K562 (cell line): ENCODE results near the gene PHF21B. TPM values are rescaled to one million over a fixed set of nuclear protein-coding genes. Genes with fewer than 3 reads are reported as not detected.

Source experiments
- ATAC-seq: fragments of 200-7000 bp; cut with Tn5 transposase; 3 replicates; pipeline ENCODE4 v1.9.1; 2020; ENCODE audit warnings: moderate library complexity
- BruUV-seq: library from RNA; stranded (reverse); fragments of 400-500 nt; replicated peaks from 2 replicates; lab custom pipeline; 2021; lab: Mats Ljungman, UMichigan
- CTCF ChIA-PET: fragments of 300-600 bp; formaldehyde crosslinking; extraction: SDS; loops from one replicate; lab custom pipeline; 2021; ENCODE audit warnings: low intra/inter-chr PET ratio; lab: Yijun Ruan, JAX
- POLR2A ChIA-PET: fragments of 300-600, 350-650 bp; sonication (Branson Sonifier 250); formaldehyde crosslinking; extraction: SDS; loops from one replicate; lab custom pipeline; 2021; ENCODE audit warnings: antibody characterized with exemption, inconsistent platforms; lab: Yijun Ruan, JAX
- DNase-seq, 4 experiments: peaks; one replicate each; pipeline versions ENCODE4 v3.0.0 to v3.0.0-alpha.2; 2011 to 2018; ENCODE audit warnings: low spot score in 3 of 4, mixed read lengths in 3 of 4; ENCODE audit errors: extremely low read depth in 1 of 4
- FAIRE-seq: peaks from 2 replicates; lab custom pipeline; 2011; peaks lifted over from hg19 to GRCh38; lab: Jason Lieb, UNC
- H2AFZ ChIP-seq: 2 replicates; pipeline ENCODE4 v1.6.0; 2011; ENCODE audit warnings: low read depth, low read length, control low read depth, inconsistent platforms
- H3K27ac ChIP-seq: fragments of 200-600 bp; 3 replicates; pipeline ENCODE4 v1.8.0; 2011; ENCODE audit warnings: low read depth, mild to moderate bottlenecking, control low read depth, inconsistent platforms, low read length, moderate library complexity, mixed read lengths; ENCODE audit errors: extremely low read depth
- H3K27me3 ChIP-seq, 2 experiments: fragments of 300-600 bp in 1 of 2; 2 replicates in 1 of 2; 3 replicates in 1 of 2; pipeline versions ENCODE4 v1.6.0 to v1.8.0; 2011; ENCODE audit warnings: inconsistent platforms in 2 of 2, low read length in 2 of 2, mild to moderate bottlenecking in 1 of 2, mixed read lengths in 1 of 2, moderate library complexity in 1 of 2; ENCODE audit not compliant: control insufficient read depth in 2 of 2, insufficient read depth in 2 of 2
- H3K36me3 ChIP-seq: fragments of 300-600 bp; 3 replicates; pipeline ENCODE4 v1.8.0; 2011; ENCODE audit warnings: mild to moderate bottlenecking, low read length, inconsistent platforms; ENCODE audit not compliant: control insufficient read depth, insufficient read depth
- H3K4me1 ChIP-seq, 2 experiments: fragments of 200-600 bp in 1 of 2; replicated peaks in 1 of 2; 2 replicates in 1 of 2; 3 replicates in 1 of 2; pipeline versions ENCODE4 v1.5.1 to v1.8.0; 2011; ENCODE audit warnings: inconsistent platforms in 2 of 2, low read length in 2 of 2, mild to moderate bottlenecking in 1 of 2, mixed read lengths in 1 of 2, moderate library complexity in 1 of 2; ENCODE audit not compliant: control insufficient read depth in 2 of 2, insufficient read depth in 2 of 2
- H3K4me2 ChIP-seq: 2 replicates; pipeline ENCODE4 v1.6.1; 2011; ENCODE audit warnings: low read length, control low read depth, inconsistent platforms, mixed read lengths; ENCODE audit not compliant: insufficient read depth
- H3K4me3 ChIP-seq: fragments of 200-600 bp; sonication (generic), shearing (Covaris generic); 2 replicates; pipeline ENCODE4 v1.5.1; 2016; ENCODE audit warnings: control low read depth, inconsistent platforms
- H3K79me2 ChIP-seq: fragments of 200-600 bp; 3 replicates; pipeline ENCODE4 v1.8.0; 2011; ENCODE audit warnings: low read length, inconsistent platforms; ENCODE audit not compliant: control insufficient read depth, insufficient read depth
- H3K9ac ChIP-seq, 2 experiments: 2 replicates each; pipeline versions ENCODE4 v1.6.0 to v1.6.1; 2011; ENCODE audit warnings: low read depth in 2 of 2, low read length in 2 of 2, control low read depth in 1 of 2, inconsistent platforms in 1 of 2, mild to moderate bottlenecking in 1 of 2, mixed read lengths in 1 of 2; ENCODE audit not compliant: insufficient read depth in 1 of 2
- H3K9me1 ChIP-seq: one replicate; pipeline ENCODE4 v1.6.0; 2011; ENCODE audit warnings: inconsistent platforms, mild to moderate bottlenecking, low read length, moderate library complexity; ENCODE audit not compliant: control insufficient read depth, insufficient read depth
- H3K9me3 ChIP-seq: replicated peaks from 2 replicates; pipeline ENCODE4 v1.5.1; 2011; ENCODE audit warnings: low read depth, low read length, inconsistent platforms; ENCODE audit not compliant: control insufficient read depth, insufficient read depth
- H4K20me1 ChIP-seq: replicated peaks from 2 replicates; pipeline ENCODE4 v1.6.1; 2011; ENCODE audit warnings: low read length, inconsistent platforms, mixed read lengths; ENCODE audit not compliant: control insufficient read depth, insufficient read depth
- C11orf30 ChIP-seq: fragments of 450-650 bp; IDR thresholded peaks from 2 replicates; pipeline ENCODE4 v1.6.1; 2016; ENCODE audit warnings: low read depth, mild to moderate bottlenecking
- DEAF1 ChIP-seq: fragments of 450-650 bp; formaldehyde crosslinking; IDR thresholded peaks from 2 replicates; pipeline ENCODE4 v1.4.0; 2020; ENCODE audit warnings: mild to moderate bottlenecking, moderate library complexity
- FUS ChIP-seq: fragments of 200-400 bp; formaldehyde crosslinking; optimal IDR thresholded peaks from 2 replicates; pipeline ENCODE3; 2017; ENCODE audit warnings: low read depth, low read length
- HIVEP1 ChIP-seq: fragments of 250-450 bp; sonication (Bioruptor Pico); IDR thresholded peaks from 2 replicates; pipeline ENCODE4 v1.4.0; 2020; ENCODE audit warnings: mild to moderate bottlenecking
- KDM1A ChIP-seq, 2 experiments: fragments of 450-650 bp; IDR thresholded peaks; 2 replicates each; pipeline ENCODE4 v1.6.1; 2016; ENCODE audit warnings: mild to moderate bottlenecking in 2 of 2
- MEIS2 ChIP-seq: fragments of 450-650 bp; IDR thresholded peaks from 2 replicates; pipeline ENCODE4 v1.6.1; 2014; ENCODE audit warnings: mild to moderate bottlenecking; ENCODE audit not compliant: partially characterized antibody
- NFATC3 ChIP-seq: fragments of 450-650 bp; IDR thresholded peaks from 2 replicates; pipeline ENCODE4 v1.6.1; 2017; ENCODE audit warnings: mild to moderate bottlenecking
- NFYB ChIP-seq: IDR thresholded peaks from 2 replicates; pipeline ENCODE4 v1.6.1; 2011; ENCODE audit warnings: mild to moderate bottlenecking, moderate library complexity; ENCODE audit not compliant: insufficient read length; ENCODE audit errors: extremely low read depth
- RNF2 ChIP-seq: sonication (generic); IDR thresholded peaks from 2 replicates; pipeline ENCODE4 v1.6.1; 2016
- SNIP1 ChIP-seq: fragments of 450-650 bp; IDR thresholded peaks from 2 replicates; pipeline ENCODE4 v1.7.1; 2017; ENCODE audit warnings: low read depth, mild to moderate bottlenecking
- YBX1 ChIP-seq: fragments of 450-650 bp; IDR thresholded peaks from 2 replicates; pipeline ENCODE4 v1.7.1; 2016; ENCODE audit warnings: mild to moderate bottlenecking
- ZC3H8 ChIP-seq: fragments of 450-650 bp; IDR thresholded peaks from 2 replicates; pipeline ENCODE4 v1.6.1; 2017
- ZNF592 ChIP-seq: fragments of 450-650 bp; IDR thresholded peaks from 2 replicates; pipeline ENCODE4 v1.6.1; 2017; ENCODE audit warnings: antibody characterized with exemption, mild to moderate bottlenecking
- WGBS: fragments of 100-300 bp; shearing (Covaris generic); methylation state at CpG from one replicate; pipeline ENCODE4 v1.1.6; 2016; ENCODE audit warnings: low coverage, mixed read lengths; ENCODE audit not compliant: insufficient coverage; ENCODE audit errors: missing lambda C conversion rate; 5-methylcytosine and 5-hydroxymethylcytosine counted together
- in situ Hi-C: fragments of 300-500 bp; cut with MboI; formaldehyde crosslinking; loops from 4 replicates; pipeline ENCODE4 v1.15.0; 2018; ENCODE audit warnings: inconsistent platforms, mixed read lengths
- intact Hi-C: fragments of 100-400 bp; cut with micrococcal nuclease; formaldehyde crosslinking; loops from 2 replicates; pipeline ENCODE4 v1.14.2; 2022
- polyA plus RNA-seq, 8 experiments: library from polyadenylated mRNA; depleted of rRNA in 4 of 8; stranded (reverse) in 5 of 8; unstranded in 3 of 8; fragments of >200 nt; fragmentation: Nextera tagmentation in 2 of 8; fragmentation: Illumina TruSeq in 1 of 8; extraction: Ambion mirVana in 2 of 8; extraction: Trizol in 1 of 8; gene quantifications; 2 replicates each; pipeline versions ENCODE4 v1.2.1 to v1.2.3, GENCODE V29; 2011 to 2014; ENCODE audit warnings: inconsistent platforms in 1 of 8, missing spikeins in 1 of 8
- total RNA-seq, 7 experiments: library from RNA; depleted of rRNA in 6 of 7; stranded (reverse); fragments of >200 nt in 6 of 7; fragmentation: Illumina TruSeq in 2 of 7; extraction: Trizol in 2 of 7; gene quantifications; 2 replicates each; pipeline versions ENCODE4 v1.2.1 to v1.2.3, GENCODE V29; 2011 to 2021; ENCODE audit warnings: low replicate concordance in 1 of 7

PHF21B gene
- total and polyA plus RNA-seq, 9 of the 15 experiments (the other 6 are each of a cell fraction or from before 2014, with no cell fraction given), result 0.04 TPM; not detected in 8

GRCh38 chr22:44936201-44936600 lies 73.6 kb downstream of the PHF21B start:
- no peaks in the 10 kb centered on the region for H3K79me2 ChIP-seq
- H3K27ac ChIP-seq, result no peak overlapping the region
- H3K9me1 ChIP-seq, result no peaks in the 10 kb centered on the region
- H3K27me3 ChIP-seq, result peaks cover 7 to 55% of the 10 kb centered on the region in 2 experiments
- no peak overlapping the region for H3K4me2 ChIP-seq
- ChIA-PET POLR2A (no interaction called here), CTCF (no interaction called here)
- intact Hi-C loops, result no loop called here
- no peak overlapping the region for H3K4me3 ChIP-seq
- TF ChIP-seq SNIP1 (no peak), C11orf30 (no peak)
- in situ Hi-C loops, result no loop called here
- H4K20me1 ChIP-seq, result no peaks in the 10 kb centered on the region; the same call in 1 of the 2 replicates
- 0% methylated on average over 11 of the region's 16 CpGs for WGBS
- H2AFZ ChIP-seq, result no peak overlapping the region
- H3K36me3 ChIP-seq, result no peaks in the 10 kb centered on the region
- H3K4me1 ChIP-seq, result no peaks in the 10 kb centered on the region
- no peak for DNase-seq
- no peak for FAIRE-seq
- no peak overlapping the region for H3K9ac ChIP-seq
- no peak for ATAC-seq
- BruUV-seq, result no TSS peak
- no peaks in the 10 kb centered on the region for H3K9me3 ChIP-seq

- Histone ChIP-seq H3K4me3 (no peak overlapping the region), H4K20me1 (no peaks in the 10 kb centered on the region; the same call in 1 of the 2 replicates), H2AFZ (no peak overlapping the region), H3K79me2 (no peaks in the 10 kb centered on the region), H3K9ac (no peak overlapping the region), H3K4me1 (no peaks in the 10 kb centered on the region), H3K36me3 (no peaks in the 10 kb centered on the region), H3K9me1 (no peaks in the 10 kb centered on the region), H3K9me3 (no peaks in the 10 kb centered on the region), H3K4me2 (no peak overlapping the region), H3K27me3 (peaks cover 7 to 60% of the 10 kb centered on the region in 2 experiments), H3K27ac (no peak overlapping the region)
- POLR2A ChIA-PET, result interaction anchor here (0.6 kb wide), 1 partner anchor 278 kb away, joined by 4 read pairs; no protein-coding TSS in a partner anchor
- BruUV-seq, result no TSS peak
- in situ Hi-C loops, result no loop called here
- TF ChIP-seq MEIS2, result no peak
- no peak for TF ChIP-seq ZNF592
- no peak for TF ChIP-seq NFYB
- no peak for TF ChIP-seq ZC3H8
- no peak for TF ChIP-seq NFATC3
- no peak for TF ChIP-seq HIVEP1 (CRISPR knock-in tag)
- no peak for TF ChIP-seq YBX1
- TF ChIP-seq DEAF1 (CRISPR knock-in tag), result no peak
- TF ChIP-seq KDM1A (IDR thresholded peaks at IDR 0.05), result no peak
- TF ChIP-seq RNF2, result no peak
- no peak for TF ChIP-seq FUS
- ATAC-seq, result no peak
- no peak for DNase-seq
- 0% methylated on average over 8 of the region's 11 CpGs for WGBS
- CTCF ChIA-PET, result no interaction called here
- no peak for FAIRE-seq
- intact Hi-C loops, result no loop called here
Observed at GRCh38 chr22:44935724-44936123, 74.1 kb downstream of the PHF21B start.
